Lung microvascular endothelial cell (primary cell): ENCODE measurements around the gene SLC22A23. TPM values are rescaled to one million over a fixed set of nuclear protein-coding genes. Genes with fewer than 3 reads are reported as not detected.

Experiments used
- DNase-seq, 2 donors: peaks; one replicate each; pipeline versions ENCODE4 v3.0.0 to v3.0.0-alpha.2; 2010; ENCODE audit warnings: low read depth in 2 of 2
- total RNA-seq: library from RNA; depleted of rRNA; stranded (reverse); fragments of >200 nt; gene quantifications from 2 replicates; pipeline ENCODE4 v1.2.1, GENCODE V29; 2014

SLC22A23 gene
- total RNA-seq, 1 donor from 2014 or later = 59.3 TPM

DNA sequence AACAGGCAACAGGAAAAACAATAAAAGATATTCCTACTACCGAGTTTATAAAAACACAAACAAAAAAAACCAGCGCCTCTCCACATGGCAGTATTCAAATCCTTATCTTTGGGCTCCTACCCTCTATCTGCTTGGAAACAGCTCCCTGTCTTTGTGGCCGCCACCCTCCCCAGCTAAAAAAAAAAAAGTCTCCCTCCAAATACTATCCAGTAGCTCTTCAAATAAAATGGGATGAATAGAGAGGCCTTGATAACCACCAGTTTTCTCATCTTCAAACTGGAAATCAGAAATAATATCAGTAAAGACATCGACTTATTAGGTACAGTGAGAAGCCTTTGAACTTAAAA is 101.9 kb downstream of the SLC22A23 start:
- DNase-seq = peak in 1 of 2 donors; percentile 19

- no peak for DNase-seq
Measured at GRCh38 chr6:3353939-3354338, 102.9 kb downstream of the SLC22A23 start.

DNA sequence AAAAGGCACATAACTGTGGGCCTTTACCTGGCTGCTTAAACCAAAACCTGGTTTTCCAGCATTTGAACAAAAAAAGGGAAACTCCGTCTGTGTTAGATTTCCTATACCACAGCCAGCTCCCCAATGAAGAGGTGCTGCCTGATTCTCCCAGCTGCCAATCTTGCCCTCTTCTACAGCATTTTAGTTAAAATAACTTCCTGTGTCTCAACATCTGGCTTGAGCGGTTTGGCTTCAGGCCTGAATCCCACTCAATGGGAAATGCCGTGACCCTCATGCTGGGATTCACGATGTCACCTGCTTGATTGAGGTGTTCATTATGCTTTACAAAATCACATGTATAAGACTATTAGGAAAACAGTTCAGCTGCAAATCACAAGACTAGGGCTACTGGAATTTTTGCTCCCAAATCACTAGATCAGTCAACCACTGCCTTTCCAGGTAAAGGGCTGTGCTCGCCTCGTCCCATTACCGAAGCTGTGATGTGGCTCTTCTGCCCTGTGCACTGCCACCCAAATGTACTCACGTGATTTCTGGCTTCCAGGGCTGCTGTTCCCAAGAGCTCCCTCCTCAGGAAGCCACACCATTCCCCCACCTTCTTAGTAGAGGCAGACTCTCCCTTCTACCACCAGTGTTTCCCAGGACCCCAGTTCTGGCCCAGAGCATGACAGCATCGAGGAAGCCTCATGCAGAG is 103.5 kb downstream of the SLC22A23 start:
- DNase-seq = peak in 1 of 2 donors; percentile 23

DNA sequence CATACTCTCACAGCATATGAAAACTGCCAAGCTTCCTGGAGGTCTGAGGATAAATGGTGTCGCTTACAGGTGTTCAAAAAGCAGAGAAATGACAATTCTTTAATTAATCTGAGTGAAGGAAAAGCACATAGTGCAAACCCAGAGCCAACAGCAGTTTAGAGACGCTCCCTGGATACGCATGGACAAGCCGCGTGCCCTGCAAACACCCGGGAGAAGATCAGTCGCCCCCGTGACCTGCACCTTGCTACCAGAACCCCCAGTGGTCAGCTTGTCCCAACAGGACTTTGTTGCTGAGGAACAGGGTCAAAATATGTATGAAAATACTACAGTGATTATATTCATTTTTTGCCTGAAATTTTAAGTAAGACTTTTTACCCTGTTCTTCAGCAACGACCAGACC is 104.2 kb downstream of the SLC22A23 start:
- no peak for DNase-seq

DNA sequence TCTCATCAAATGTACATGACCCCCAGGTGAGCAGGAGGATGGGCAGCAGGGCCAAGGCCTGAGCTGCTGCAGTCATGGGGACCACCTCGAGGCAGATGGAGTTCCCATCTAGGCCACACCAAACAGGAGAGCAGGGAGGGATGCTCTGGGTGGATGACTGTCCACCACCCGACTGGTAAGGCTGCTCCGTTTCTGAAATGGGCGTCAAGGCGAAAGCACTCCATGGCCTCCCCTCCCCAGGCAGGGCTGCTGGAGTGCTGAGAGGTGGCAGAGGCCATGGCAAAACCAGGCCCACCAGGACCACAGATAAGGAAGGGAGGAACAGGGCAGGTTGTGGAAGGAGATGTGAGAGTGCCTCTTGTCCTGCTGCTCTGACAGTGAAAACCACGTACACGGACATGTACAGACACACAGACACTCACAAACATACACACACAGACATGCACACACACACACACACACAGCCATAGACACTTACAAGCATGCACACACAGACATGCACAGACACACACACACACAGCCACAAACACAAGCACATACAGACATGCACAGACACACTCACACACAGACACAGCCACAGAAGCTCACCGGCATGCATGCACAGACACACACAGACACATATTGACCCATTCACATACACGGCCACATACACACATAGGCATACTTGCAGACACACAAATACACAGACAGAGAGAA is 104.9 kb downstream of the SLC22A23 start:
- DNase-seq = no peak

DNA sequence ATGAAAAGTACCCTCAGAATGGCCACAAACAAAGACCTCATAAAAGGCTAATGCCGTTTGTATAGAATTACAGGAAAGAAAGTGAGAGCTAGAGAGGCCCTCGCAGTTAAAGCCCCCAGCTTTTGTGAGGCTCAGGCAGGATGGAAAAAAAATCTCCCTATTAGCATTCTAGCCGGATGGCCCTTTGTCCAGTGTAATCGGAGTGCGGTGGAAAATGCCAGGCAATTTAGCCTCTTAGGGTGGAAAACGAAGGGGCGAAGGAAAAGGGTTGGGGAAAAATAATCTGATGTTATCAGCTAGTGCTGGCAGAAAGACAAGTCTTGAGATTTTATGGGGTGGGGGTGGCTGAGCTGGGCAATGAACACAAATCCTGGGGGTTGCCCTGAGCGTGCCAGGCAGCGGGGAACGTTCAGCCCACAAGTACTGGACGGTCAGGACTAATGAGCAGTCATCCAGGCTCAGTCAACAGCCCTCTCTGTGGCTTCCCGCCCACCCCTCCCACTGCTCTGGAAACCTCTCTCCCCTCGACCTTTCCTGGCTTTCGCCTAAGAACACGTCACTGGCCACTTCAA is 105.7 kb downstream of the SLC22A23 start:
- peak in 1 of 2 donors; percentile 74 for DNase-seq

DNA sequence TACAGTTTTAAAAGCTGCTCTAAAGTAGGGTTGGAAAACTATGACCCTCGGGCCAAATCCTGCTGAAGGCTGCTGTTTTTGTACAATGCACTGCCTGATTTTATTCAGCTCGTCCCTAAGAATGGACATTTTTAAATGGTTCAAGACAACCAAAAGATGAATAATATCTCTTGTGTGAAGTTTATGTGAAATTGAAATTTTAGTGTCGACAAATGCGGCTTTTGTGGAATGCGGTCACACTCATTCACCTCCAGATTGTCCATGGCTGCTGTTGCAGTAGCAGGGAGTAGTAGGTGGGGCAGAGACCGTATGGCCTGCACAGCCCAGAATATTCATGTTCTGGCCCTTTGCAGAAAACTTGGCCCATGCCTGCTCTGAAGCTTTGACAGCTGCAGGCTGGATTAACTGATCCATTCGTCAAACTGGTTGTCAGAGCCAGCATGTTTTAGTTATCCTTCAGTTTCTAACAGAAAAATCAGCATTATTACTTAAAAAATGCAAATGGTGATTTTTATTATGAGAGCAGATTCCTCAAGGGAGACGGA is 106.5 kb downstream of the SLC22A23 start:
- no peak for DNase-seq

DNA sequence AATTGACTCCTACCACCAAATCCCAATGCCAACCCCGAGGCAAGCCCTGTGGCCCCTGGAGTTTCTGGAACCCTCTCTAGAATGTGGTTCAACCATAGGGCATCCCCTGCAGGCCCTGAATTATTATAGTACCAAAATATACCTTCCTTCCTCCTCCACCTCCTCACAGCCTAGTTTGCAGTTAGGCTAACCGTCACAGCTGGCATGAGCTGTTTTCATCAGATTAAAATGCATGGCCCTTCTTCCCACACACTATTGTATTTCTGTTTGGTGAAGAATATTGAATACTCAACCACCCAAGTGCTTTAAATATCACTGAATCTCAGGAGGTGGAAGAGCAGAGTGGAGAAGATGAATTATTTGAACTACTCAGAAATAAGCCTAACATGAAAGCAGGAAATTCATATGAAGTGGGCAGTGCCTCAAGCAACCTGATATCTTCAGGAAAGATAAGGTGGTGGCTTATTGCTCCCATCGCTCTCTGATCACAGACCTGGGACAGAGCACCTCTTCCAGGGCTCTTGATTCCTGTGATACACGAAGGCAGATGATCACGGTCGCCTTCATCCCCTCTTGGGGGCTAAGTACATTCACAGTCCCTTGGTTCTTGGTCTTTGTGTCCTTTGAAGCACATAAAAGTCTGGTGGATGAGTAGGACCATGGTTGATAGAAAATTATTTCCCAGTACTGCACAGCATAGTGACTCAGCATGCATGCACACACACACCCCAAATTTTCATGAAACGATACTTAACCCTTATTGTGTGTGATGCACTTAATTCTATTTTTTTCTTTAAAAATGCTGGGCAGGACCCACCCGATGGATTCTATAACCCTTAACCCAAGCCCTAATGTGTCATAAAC is 107.2 kb downstream of the SLC22A23 start:
- no peak for DNase-seq

GRCh38 chr6:3348821-3349220 is 108.0 kb downstream of the SLC22A23 start:
- DNase-seq = no peak

DNA sequence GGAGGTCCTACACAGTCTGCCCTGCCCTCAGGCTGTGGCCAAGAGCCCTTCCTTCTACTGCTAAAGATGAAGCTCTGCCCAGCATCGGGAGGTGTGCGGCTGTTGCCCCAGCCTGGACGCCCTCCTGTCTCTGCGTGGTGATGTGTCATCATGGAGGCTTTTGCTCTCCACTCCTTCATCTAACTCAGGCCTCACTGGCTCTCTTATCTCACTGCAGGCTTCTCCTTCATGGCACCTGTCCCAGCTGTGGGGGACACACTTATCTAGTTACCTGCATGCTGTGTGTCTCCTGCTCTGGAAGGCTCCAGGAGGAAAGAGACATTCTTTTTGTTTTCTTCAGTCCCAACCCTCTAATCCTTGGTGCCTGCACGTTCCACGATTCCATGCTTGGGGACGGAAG is 109.0 kb downstream of the SLC22A23 start:
- DNase-seq = no peak

- no peak for DNase-seq
Measured at GRCh38 chr6:3347247-3347646, 109.6 kb downstream of the SLC22A23 start.

DNA sequence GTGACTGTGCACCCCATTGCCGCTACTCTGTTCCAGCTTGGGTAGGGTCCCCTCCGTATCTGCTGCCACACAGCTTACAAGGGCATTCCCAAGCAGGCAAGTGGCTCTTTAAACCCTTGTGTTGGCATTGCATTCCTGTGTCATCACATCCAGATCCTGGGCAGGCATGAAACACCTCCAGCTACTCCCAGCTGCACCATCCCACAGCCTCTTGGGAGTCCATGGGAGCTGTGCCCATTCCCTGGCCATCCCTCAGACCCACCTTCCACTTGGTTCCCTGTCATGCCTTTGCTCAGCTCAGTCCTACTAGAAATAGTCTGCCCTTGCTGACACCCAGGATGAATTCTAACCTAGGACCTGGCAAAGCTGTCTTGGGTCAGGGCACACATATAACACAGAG is 110.4 kb downstream of the SLC22A23 start:
- no peak for DNase-seq

- no peak for DNase-seq
Measured at GRCh38 chr6:3345836-3346235, 111.0 kb downstream of the SLC22A23 start.

- DNase-seq = no peak
Measured at GRCh38 chr6:3343089-3343883, 113.6 kb downstream of the SLC22A23 start.

DNA sequence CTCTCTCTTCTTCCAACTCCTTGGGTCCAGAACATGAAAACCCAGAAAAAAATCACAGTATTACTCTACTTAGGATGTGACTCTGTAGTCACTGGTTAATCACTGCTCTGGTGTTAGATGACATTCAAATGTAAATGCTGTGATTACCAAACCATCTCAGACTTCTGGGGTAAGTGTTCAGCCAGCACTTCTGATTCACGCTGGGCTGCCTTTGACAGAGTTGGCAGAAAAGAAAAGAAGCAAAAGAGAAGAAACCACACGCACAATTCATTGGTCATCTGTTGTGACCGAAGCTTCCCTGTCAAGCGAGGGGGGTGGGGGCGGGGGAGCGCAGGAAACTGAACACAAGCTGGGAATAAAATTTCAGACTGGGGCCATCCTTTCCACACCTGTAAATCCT is 115.4 kb downstream of the SLC22A23 start:
- no peak for DNase-seq

GRCh38 chr6:3340894-3341293 is 116.0 kb downstream of the SLC22A23 start:
- no peak for DNase-seq

GRCh38 chr6:3340358-3340802 is 116.5 kb downstream of the SLC22A23 start:
- DNase-seq = no peak

- no peak for DNase-seq
Measured at GRCh38 chr6:3339811-3340210, 117.0 kb downstream of the SLC22A23 start.

GRCh38 chr6:3337521-3338350 is 119.1 kb downstream of the SLC22A23 start:
- peak; percentile 55 to 70 for DNase-seq
